PC-9 (cell line): ENCODE data around the gene OR2M7. TPM values are rescaled to one million over a fixed set of nuclear protein-coding genes. Genes with fewer than 3 reads are reported as not detected.

Experiments used
- Bru-seq: library from RNA; stranded (reverse); fragments of 400-500 nt; gene quantifications from one replicate; lab custom pipeline; 2021; lab: Mats Ljungman, UMichigan
- BruChase-seq, 2 experiments: library from RNA; stranded (reverse); fragments of 400-500 nt; gene quantifications; one replicate each; lab custom pipeline; 2021; lab: Mats Ljungman, UMichigan
- BruUV-seq: library from RNA; stranded (reverse); fragments of 400-500 nt; replicated peaks from 2 replicates; lab custom pipeline; 2021; lab: Mats Ljungman, UMichigan
- CTCF ChIA-PET: fragments of 300-600 bp; sonication (Branson Sonifier 250); formaldehyde crosslinking; loops from one replicate; lab custom pipeline; 2022; ENCODE audit warnings: antibody characterized with exemption; lab: Charles Lee
- POLR2A ChIA-PET: fragments of 300-600 bp; sonication (Branson Sonifier 250); formaldehyde crosslinking; loops from one replicate; lab custom pipeline; 2022; ENCODE audit warnings: antibody characterized with exemption; ENCODE audit not compliant: unreplicated experiment; lab: Charles Lee
- DNase-seq, 2 experiments: peaks; one replicate each; pipeline versions ENCODE4 v3.0.0 to v3.0.0-alpha.2; 2015 to 2022; ENCODE audit warnings: mixed read lengths in 1 of 2
- H2AFZ ChIP-seq: fragments of 200-600 bp; sonication (generic); 2 replicates; pipeline ENCODE4 v1.8.1; 2017; ENCODE audit warnings: antibody characterized with exemption
- H3F3A ChIP-seq: fragments of 200-600 bp; sonication (generic); 2 replicates; pipeline ENCODE4 v1.8.1; 2017; ENCODE audit warnings: antibody characterized with exemption, mild to moderate bottlenecking, low read depth; ENCODE audit not compliant: insufficient read depth
- H3K27ac ChIP-seq: fragments of 200-600 bp; sonication (generic); 2 replicates; pipeline ENCODE4 v1.6.1; 2016; ENCODE audit warnings: mixed run types
- H3K27me3 ChIP-seq: fragments of 200-600 bp; sonication (generic); 2 replicates; pipeline ENCODE4 v1.6.1; 2016; ENCODE audit warnings: low read depth, mixed run types; ENCODE audit not compliant: insufficient read depth
- H3K36me3 ChIP-seq: fragments of 200-600 bp; sonication (generic); 2 replicates; pipeline ENCODE4 v1.6.1; 2016; ENCODE audit warnings: low read depth, mixed run types
- H3K4me1 ChIP-seq: fragments of 200-600 bp; sonication (generic); replicated peaks from 2 replicates; pipeline ENCODE4 v1.6.1; 2016; ENCODE audit warnings: mixed run types; ENCODE audit not compliant: insufficient read depth
- H3K4me2 ChIP-seq: fragments of 200-600 bp; sonication (generic); 2 replicates; pipeline ENCODE4 v1.6.1; 2017; ENCODE audit warnings: mixed run types
- H3K4me3 ChIP-seq: fragments of 200-600 bp; sonication (generic); 2 replicates; pipeline ENCODE4 v1.6.1; 2016; ENCODE audit warnings: mixed run types
- H3K79me2 ChIP-seq: fragments of 200-600 bp; sonication (generic); 2 replicates; pipeline ENCODE4 v1.6.1; 2017; ENCODE audit warnings: low read depth, mixed run types
- H3K9me2 ChIP-seq: fragments of 200-600 bp; sonication (generic); 2 replicates; pipeline ENCODE4 v1.8.1; 2017; ENCODE audit warnings: mild to moderate bottlenecking; ENCODE audit not compliant: insufficient read depth
- H3K9me3 ChIP-seq: fragments of 200-600 bp; sonication (generic); 2 replicates; pipeline ENCODE4 v1.8.1; 2016; ENCODE audit warnings: low read depth; ENCODE audit not compliant: insufficient read depth
- H4K20me1 ChIP-seq: fragments of 200-600 bp; sonication (generic); 2 replicates; pipeline ENCODE4 v1.8.1; 2017; ENCODE audit not compliant: insufficient read depth
- CTCF ChIP-seq: fragments of 200-600 bp; sonication (generic); conservative IDR thresholded peaks from 2 replicates; pipeline ENCODE4 v1.6.1; 2017; ENCODE audit warnings: mixed run types, antibody characterized with exemption, mild to moderate bottlenecking, moderate library complexity
- EZH2 ChIP-seq: fragments of 200-600 bp; sonication (generic); IDR thresholded peaks from 2 replicates; pipeline ENCODE4 v1.8.0; 2017; ENCODE audit warnings: antibody characterized with exemption, low read depth
- intact Hi-C: fragments of 100-400 bp; cut with micrococcal nuclease; formaldehyde crosslinking; loops from one replicate; pipeline ENCODE4 v1.10.0; 2022; ENCODE audit not compliant: unreplicated experiment
- long read RNA-seq: library from polyadenylated mRNA; stranded (forward); transcript quantifications from one replicate; pipeline ENCODE4 v2.0.0, GENCODE V29; 2022
- total RNA-seq: library from RNA; stranded (reverse); gene quantifications from 2 replicates; pipeline ENCODE4 v1.2.3, GENCODE V29; 2021

Gene OR2M7
- total RNA-seq (not detected in 2 replicates), Bru-seq, nascent RNA (not detected), BruChase-seq, experiment 1, labeled RNA remaining after a 2-hour chase (not detected), BruChase-seq, experiment 2, labeled RNA remaining after a 6-hour chase (not detected)
- long read RNA-seq: 0 reads

GRCh38 chr1:248324468-248324867 is at the start of gene OR2M7:
Gene OR2M7 (minus strand): TSS chr1:248324568. CDS start chr1:248324568, 0 bp downstream.
- Histone ChIP-seq H3K9me2 (no peaks in the 10 kb centered on the region), H3K36me3 (no peaks in the 10 kb centered on the region), H4K20me1 (no peaks in the 10 kb centered on the region), H2AFZ (no peak within 1 kb of the TSS), H3K27ac (no peak within 1 kb of the TSS), H3F3A (no peaks in the 10 kb centered on the region), H3K9me3 (no peaks in the 10 kb centered on the region), H3K4me2 (no peak within 1 kb of the TSS), H3K4me3 (no peak within 1 kb of the TSS), H3K4me1 (no peaks in the 10 kb centered on the region), H3K27me3 (no peaks in the 10 kb centered on the region), H3K79me2 (no peaks in the 10 kb centered on the region)
- no TSS peak for BruUV-seq
- ChIA-PET CTCF (no interaction called here), POLR2A (no interaction called here)
- TF ChIP-seq CTCF: no peak
- TF ChIP-seq EZH2: no peak
- DNase-seq: no peak
- intact Hi-C loops: no loop called here

GRCh38 chr1:248373761-248374160 is 49.4 kb upstream of the OR2M7 start:
- BruUV-seq: no TSS peak
- Histone ChIP-seq H3K4me2 (no peak overlapping the region), H3K27ac (no peak overlapping the region), H3K9me3 (no peaks in the 10 kb centered on the region), H2AFZ (no peak overlapping the region), H3F3A (no peaks in the 10 kb centered on the region), H3K9me2 (no peaks in the 10 kb centered on the region), H3K79me2 (no peaks in the 10 kb centered on the region), H4K20me1 (no peaks in the 10 kb centered on the region), H3K4me1 (no peaks in the 10 kb centered on the region), H3K36me3 (no peaks in the 10 kb centered on the region), H3K27me3 (no peaks in the 10 kb centered on the region), H3K4me3 (no peak overlapping the region)
- POLR2A ChIA-PET: no interaction called here
- TF ChIP-seq CTCF (no peak), EZH2 (no peak)
- DNase-seq: no peak
- intact Hi-C loops: no loop called here
- CTCF ChIA-PET: no interaction called here

- Histone ChIP-seq H3K36me3 (no peaks in the 10 kb centered on the region), H3K27ac (no peak overlapping the region), H3K9me2 (no peaks in the 10 kb centered on the region), H4K20me1 (no peaks in the 10 kb centered on the region), H3K4me2 (no peak overlapping the region), H2AFZ (no peak overlapping the region), H3K27me3 (no peaks in the 10 kb centered on the region), H3K9me3 (no peaks in the 10 kb centered on the region), H3F3A (no peaks in the 10 kb centered on the region), H3K4me3 (no peak overlapping the region), H3K79me2 (no peaks in the 10 kb centered on the region), H3K4me1 (no peaks in the 10 kb centered on the region)
- TF ChIP-seq CTCF (no peak), EZH2 (no peak)
- DNase-seq: no peak
- ChIA-PET POLR2A (no interaction called here), CTCF (no interaction called here)
- BruUV-seq: no TSS peak
- intact Hi-C loops: no loop called here
Measured at GRCh38 chr1:248372394-248372793, 48.0 kb upstream of the OR2M7 start.
